Measurements from ENCODE around the gene PERM1. TPM values are rescaled to one million over a fixed set of nuclear protein-coding genes. Genes with fewer than 3 reads are reported as not detected.

Gene PERM1
- total and polyA plus RNA-seq, 9 donors: 0.86 to 3.1 (median 1.9) TPM

- 5% methylated on average over 93 of the region's 101 CpGs for WGBS (ENCODE audit: insufficient coverage)
- Histone ChIP-seq H3K9me3 (replicated peaks; ENCODE audit: control insufficient read depth, low read depth, low read length) (no peaks in the 10 kb centered on the region), H3K4me1 (ENCODE audit: control insufficient read depth, insufficient read depth, low read length) (peaks cover 20% of the 10 kb centered on the region), H3K4me3 (ENCODE audit: low read length) (peak within 1 kb of the TSS; percentile 99), H3K36me3 (ENCODE audit: control insufficient read depth, insufficient read depth, low read length) (peaks cover 36% of the 10 kb centered on the region), H3K27ac (ENCODE audit: low read length) (no peak within 1 kb of the TSS), H3K27me3 (ENCODE audit: control insufficient read depth, insufficient read depth, low read length) (no peaks in the 10 kb centered on the region)
- DNase-seq: peak; percentile 95
Observed at GRCh38 chr1:958823-959730, 22.8 kb downstream of the PERM1 start, which contains the start of gene NOC2L. Gene NOC2L (minus strand): TSS chr1:959256. CDS start chr1:959240, 16 bp downstream.

GRCh38 chr1:956636-957035 is 25.3 kb downstream of the PERM1 start:
- DNase-seq: no peak
- H3K27ac ChIP-seq (ENCODE audit: low read length): no peak overlapping the region
- no peaks in the 10 kb centered on the region for H3K27me3 ChIP-seq (ENCODE audit: control insufficient read depth, insufficient read depth, low read length)
- WGBS (ENCODE audit: insufficient coverage): 96% methylated on average over 8 of the region's 11 CpGs
- no peaks in the 10 kb centered on the region for H3K9me3 ChIP-seq (replicated peaks; ENCODE audit: control insufficient read depth, low read depth, low read length)
- peaks cover 54% of the 10 kb centered on the region for H3K36me3 ChIP-seq (ENCODE audit: control insufficient read depth, insufficient read depth, low read length)
- H3K4me1 ChIP-seq (ENCODE audit: control insufficient read depth, insufficient read depth, low read length): peaks cover 20% of the 10 kb centered on the region
- H3K4me3 ChIP-seq (ENCODE audit: low read length): no peak overlapping the region

DNA sequence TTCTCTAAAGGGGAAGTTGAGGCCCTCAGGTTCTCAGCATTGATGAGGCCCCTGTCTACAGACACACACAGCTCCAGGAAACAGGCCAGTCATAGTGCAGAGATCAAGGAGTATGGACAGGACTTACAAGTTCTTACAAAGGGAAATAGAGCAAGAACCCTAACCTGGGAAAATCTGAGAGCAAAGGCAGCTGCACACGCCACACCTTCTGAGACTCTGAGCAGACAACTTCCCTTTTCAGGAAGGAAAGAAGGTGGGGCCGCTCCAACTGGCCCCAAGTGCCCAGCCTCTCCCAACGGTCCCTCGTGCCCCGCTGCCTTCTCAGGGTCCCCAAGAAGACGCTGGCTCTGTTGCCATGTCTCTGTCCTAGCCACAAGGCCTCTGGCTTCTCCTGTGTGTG is 26.4 kb downstream of the PERM1 start:
- no peaks in the 10 kb centered on the region for H3K27me3 ChIP-seq (ENCODE audit: control insufficient read depth, insufficient read depth, low read length)
- 84% methylated on average over 6 of the region's 6 CpGs for WGBS (ENCODE audit: insufficient coverage)

DNA sequence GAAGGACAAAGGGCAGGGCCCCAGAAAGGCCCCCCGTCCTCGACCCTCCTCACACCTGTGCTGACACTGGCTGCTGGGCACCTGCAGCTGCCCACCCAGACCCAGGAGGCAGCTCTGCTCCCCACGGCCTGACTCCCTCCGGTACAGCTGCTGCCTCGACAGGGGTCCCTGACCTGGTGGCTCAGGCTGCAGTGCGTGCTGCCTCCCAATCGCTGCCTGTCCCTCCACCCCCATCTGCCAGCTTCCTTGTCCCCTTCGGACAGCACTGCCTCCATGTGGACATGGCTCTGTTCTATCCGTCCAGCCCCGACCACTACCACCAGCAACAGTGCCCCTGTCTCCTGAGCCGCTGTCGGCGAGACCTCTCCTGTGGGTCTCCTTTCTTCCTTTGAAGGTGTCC is 27.0 kb downstream of the PERM1 start:
- Histone ChIP-seq H3K4me3 (ENCODE audit: low read length) (no peak overlapping the region), H3K36me3 (ENCODE audit: control insufficient read depth, insufficient read depth, low read length) (peaks cover 71% of the 10 kb centered on the region), H3K9me3 (replicated peaks; ENCODE audit: control insufficient read depth, low read depth, low read length) (no peaks in the 10 kb centered on the region), H3K27ac (ENCODE audit: low read length) (no peak overlapping the region), H3K27me3 (ENCODE audit: control insufficient read depth, insufficient read depth, low read length) (no peaks in the 10 kb centered on the region), H3K4me1 (ENCODE audit: control insufficient read depth, insufficient read depth, low read length) (peaks cover 16% of the 10 kb centered on the region)
- DNase-seq: no peak
- 77% methylated on average over 13 of the region's 13 CpGs for WGBS (ENCODE audit: insufficient coverage)

More for the DNA sequence above, 26.4 kb downstream of the PERM1 start:
- no peak for DNase-seq
- Histone ChIP-seq H3K9me3 (replicated peaks; ENCODE audit: control insufficient read depth, low read depth, low read length) (no peaks in the 10 kb centered on the region), H3K4me1 (ENCODE audit: control insufficient read depth, insufficient read depth, low read length) (peaks cover 20% of the 10 kb centered on the region), H3K36me3 (ENCODE audit: control insufficient read depth, insufficient read depth, low read length) (peaks cover 66% of the 10 kb centered on the region), H3K4me3 (ENCODE audit: low read length) (no peak overlapping the region), H3K27ac (ENCODE audit: low read length) (no peak overlapping the region)

- whole genome bisulfite sequencing (ENCODE audit: insufficient coverage): 86% methylated on average over 30 of the region's 32 CpGs
- peaks cover 15% of the 10 kb centered on the region for H3K4me1 ChIP-seq (ENCODE audit: control insufficient read depth, insufficient read depth, low read length)
- H3K27ac ChIP-seq (ENCODE audit: low read length): no peak overlapping the region
- no peaks in the 10 kb centered on the region for H3K9me3 ChIP-seq (replicated peaks; ENCODE audit: control insufficient read depth, low read depth, low read length)
- no peak for DNase-seq
- peaks cover 83% of the 10 kb centered on the region for H3K36me3 ChIP-seq (ENCODE audit: control insufficient read depth, insufficient read depth, low read length)
- no peaks in the 10 kb centered on the region for H3K27me3 ChIP-seq (ENCODE audit: control insufficient read depth, insufficient read depth, low read length)
- no peak overlapping the region for H3K4me3 ChIP-seq (ENCODE audit: low read length)
Observed at GRCh38 chr1:953524-954320, 28.2 kb downstream of the PERM1 start.

DNA sequence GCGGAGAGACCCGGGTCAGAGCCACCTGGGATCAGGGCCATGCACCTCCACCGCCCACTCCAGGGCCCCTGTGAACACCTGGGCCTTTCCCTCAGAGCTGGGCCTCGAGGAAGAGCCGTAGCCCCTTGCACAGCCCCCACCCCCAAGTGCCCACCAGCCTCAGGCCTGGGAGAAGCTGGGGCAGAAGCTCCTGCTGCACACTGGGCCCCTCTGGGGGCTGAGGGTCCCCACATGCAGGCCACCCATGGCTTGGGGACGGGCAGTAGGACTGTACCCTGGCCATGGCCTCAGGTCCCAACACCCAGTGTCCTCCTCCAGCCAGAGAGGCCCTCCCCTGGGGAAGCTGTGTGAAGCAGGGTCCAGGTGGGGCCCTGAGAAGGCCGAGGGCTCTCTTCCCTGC is 29.3 kb downstream of the PERM1 start:
- Histone ChIP-seq H3K4me3 (ENCODE audit: low read length) (no peak overlapping the region), H3K27me3 (ENCODE audit: control insufficient read depth, insufficient read depth, low read length) (no peaks in the 10 kb centered on the region), H3K27ac (ENCODE audit: low read length) (no peak overlapping the region), H3K4me1 (ENCODE audit: control insufficient read depth, insufficient read depth, low read length) (peaks cover 5% of the 10 kb centered on the region), H3K36me3 (ENCODE audit: control insufficient read depth, insufficient read depth, low read length) (peaks cover 95% of the 10 kb centered on the region), H3K9me3 (replicated peaks; ENCODE audit: control insufficient read depth, low read depth, low read length) (no peaks in the 10 kb centered on the region)
- 89% methylated on average over 4 of the region's 7 CpGs for WGBS (ENCODE audit: insufficient coverage)
- DNase-seq: no peak

DNA sequence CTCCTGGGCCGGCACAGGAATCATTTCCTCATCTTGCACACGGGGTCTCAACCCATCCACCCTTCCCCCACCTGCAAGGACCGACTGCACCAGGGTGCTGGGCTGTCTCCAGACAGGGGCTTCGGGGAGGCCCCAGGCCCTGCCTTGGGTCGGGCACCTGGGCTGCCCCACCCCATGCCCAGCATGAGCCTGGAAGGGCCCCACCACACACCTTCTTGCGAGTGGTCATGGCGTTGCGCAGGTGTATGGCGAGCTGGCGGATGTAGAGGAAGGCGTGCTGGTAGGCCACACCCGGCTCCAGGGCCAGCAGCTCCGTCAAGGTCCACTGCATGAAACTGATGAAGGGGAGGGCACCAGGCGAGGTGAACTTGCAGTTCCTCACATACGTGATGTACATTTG is 29.7 kb downstream of the PERM1 start:
- DNase-seq: no peak
- Histone ChIP-seq H3K4me3 (ENCODE audit: low read length) (no peak overlapping the region), H3K4me1 (ENCODE audit: control insufficient read depth, insufficient read depth, low read length) (peaks cover 1% of the 10 kb centered on the region), H3K36me3 (ENCODE audit: control insufficient read depth, insufficient read depth, low read length) (peaks cover 96% of the 10 kb centered on the region), H3K9me3 (replicated peaks; ENCODE audit: control insufficient read depth, low read depth, low read length) (no peaks in the 10 kb centered on the region), H3K27ac (ENCODE audit: low read length) (no peak overlapping the region), H3K27me3 (ENCODE audit: control insufficient read depth, insufficient read depth, low read length) (no peaks in the 10 kb centered on the region)
- 87% methylated on average over 12 of the region's 15 CpGs for WGBS (ENCODE audit: insufficient coverage)

DNA sequence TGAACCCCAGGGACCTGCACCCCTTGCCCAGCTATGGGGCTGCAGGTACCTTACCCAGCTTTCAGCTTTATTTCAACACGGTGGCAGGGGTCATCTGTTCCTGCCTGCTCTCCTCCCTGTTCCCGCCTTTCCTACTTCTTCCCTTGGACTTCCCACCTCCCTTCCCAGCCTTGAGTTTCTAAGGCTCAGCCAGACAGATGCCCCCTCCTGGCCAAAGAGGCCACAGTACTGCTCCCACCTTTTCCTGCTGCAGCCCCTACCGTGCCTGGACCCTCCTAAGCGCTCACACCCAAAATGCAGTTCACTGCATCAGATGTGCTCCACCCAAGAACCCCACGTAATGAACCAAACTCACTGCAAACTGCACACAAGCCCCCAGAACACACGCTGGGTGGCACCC is 30.5 kb downstream of the PERM1 start:
- no peak for DNase-seq
- Histone ChIP-seq H3K36me3 (ENCODE audit: control insufficient read depth, insufficient read depth, low read length) (peaks cover 89% of the 10 kb centered on the region), H3K27ac (ENCODE audit: low read length) (no peak overlapping the region), H3K27me3 (ENCODE audit: control insufficient read depth, insufficient read depth, low read length) (no peaks in the 10 kb centered on the region), H3K4me3 (ENCODE audit: low read length) (no peak overlapping the region), H3K9me3 (replicated peaks; ENCODE audit: control insufficient read depth, low read depth, low read length) (no peaks in the 10 kb centered on the region), H3K4me1 (ENCODE audit: control insufficient read depth, insufficient read depth, low read length) (no peaks in the 10 kb centered on the region)
- WGBS (ENCODE audit: insufficient coverage): 47% methylated on average over 3 of the region's 6 CpGs

GRCh38 chr1:950881-951280 is 31.0 kb downstream of the PERM1 start:
- no peak for DNase-seq
- no peaks in the 10 kb centered on the region for H3K27me3 ChIP-seq (ENCODE audit: control insufficient read depth, insufficient read depth, low read length)
- no peaks in the 10 kb centered on the region for H3K9me3 ChIP-seq (replicated peaks; ENCODE audit: control insufficient read depth, low read depth, low read length)
- no peaks in the 10 kb centered on the region for H3K4me1 ChIP-seq (ENCODE audit: control insufficient read depth, insufficient read depth, low read length)
- H3K36me3 ChIP-seq (ENCODE audit: control insufficient read depth, insufficient read depth, low read length): peaks cover 89% of the 10 kb centered on the region
- H3K4me3 ChIP-seq (ENCODE audit: low read length): no peak overlapping the region
- WGBS (ENCODE audit: insufficient coverage): 98% methylated on average over 6 of the region's 23 CpGs
- no peak overlapping the region for H3K27ac ChIP-seq (ENCODE audit: low read length)

DNA sequence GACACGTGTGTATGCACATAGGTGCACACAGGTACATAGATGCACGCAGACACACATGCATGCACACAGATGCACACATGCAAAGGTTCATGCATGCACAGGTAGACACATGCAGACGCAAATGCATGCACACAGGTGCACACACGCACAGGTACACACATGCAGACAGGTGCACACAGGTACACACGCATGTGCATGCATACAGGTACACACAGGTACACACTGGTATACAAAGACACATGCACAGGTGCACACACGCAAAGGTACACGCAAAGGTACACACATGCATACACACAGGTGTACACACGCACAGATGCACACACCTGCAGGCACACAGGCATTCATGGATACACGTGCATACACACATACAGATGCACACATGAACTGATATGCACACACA is 31.6 kb downstream of the PERM1 start:
- Histone ChIP-seq H3K9me3 (replicated peaks; ENCODE audit: control insufficient read depth, low read depth, low read length) (no peaks in the 10 kb centered on the region), H3K4me3 (ENCODE audit: low read length) (no peak overlapping the region), H3K27ac (ENCODE audit: low read length) (no peak overlapping the region), H3K27me3 (ENCODE audit: control insufficient read depth, insufficient read depth, low read length) (no peaks in the 10 kb centered on the region), H3K4me1 (ENCODE audit: control insufficient read depth, insufficient read depth, low read length) (peaks cover under 1% of the 10 kb centered on the region), H3K36me3 (ENCODE audit: control insufficient read depth, insufficient read depth, low read length) (peaks cover 91% of the 10 kb centered on the region)
- WGBS (ENCODE audit: insufficient coverage): 96% methylated on average over 8 of the region's 9 CpGs
- DNase-seq: no peak

Measured in muscle of leg (tissue), 11 donors.